Embryonic facial prominence (tissue), 1 donor: Measurements from ENCODE around the gene CMIP.

Source experiments
- DNase-seq: peaks from one replicate; pipeline ENCODE4 v3.0.0-alpha.2; 2016; ENCODE audit errors: extremely low spot score

The CMIP gene

GRCh38 chr16:81462683-81463082, 18.1 kb downstream of the CMIP start:
- no peak for DNase-seq

- DNase-seq, result no peak
Measured at GRCh38 chr16:81463296-81463890, 18.8 kb downstream of the CMIP start.

- no peak for DNase-seq
Measured at GRCh38 chr16:81464279-81464678, 19.7 kb downstream of the CMIP start.

- DNase-seq, result no peak
Measured at GRCh38 chr16:81465375-81465943, 20.9 kb downstream of the CMIP start.

- no peak for DNase-seq
Measured at GRCh38 chr16:81466356-81466980, 21.9 kb downstream of the CMIP start.

- DNase-seq, result no peak
Measured at GRCh38 chr16:81467072-81467471, 22.5 kb downstream of the CMIP start.

- no peak for DNase-seq
Measured at GRCh38 chr16:81467815-81468214, 23.2 kb downstream of the CMIP start.

GRCh38 chr16:81468269-81468902, 23.8 kb downstream of the CMIP start:
- no peak for DNase-seq

GRCh38 chr16:81469183-81469677, 24.6 kb downstream of the CMIP start:
- DNase-seq, result no peak

GRCh38 chr16:81469710-81470535, 25.3 kb downstream of the CMIP start:
- DNase-seq, result no peak

GRCh38 chr16:81470796-81471636, 26.4 kb downstream of the CMIP start:
- no peak for DNase-seq

GRCh38 chr16:81471882-81472281, 27.3 kb downstream of the CMIP start:
- no peak for DNase-seq

- no peak for DNase-seq
Measured at GRCh38 chr16:81472391-81472790, 27.8 kb downstream of the CMIP start.

GRCh38 chr16:81473066-81473488, 28.5 kb downstream of the CMIP start:
- no peak for DNase-seq

GRCh38 chr16:81473558-81473957, 28.9 kb downstream of the CMIP start:
- DNase-seq, result no peak

GRCh38 chr16:81473969-81474959, 29.7 kb downstream of the CMIP start:
- no peak for DNase-seq

- DNase-seq, result no peak
Measured at GRCh38 chr16:81477697-81478693, 33.4 kb downstream of the CMIP start.

GRCh38 chr16:81478876-81479511, 34.4 kb downstream of the CMIP start:
- no peak for DNase-seq
